ENCODE data around the gene MTHFD2L.
"Not testable (repeated sequence)": the region's sequence is repeated elsewhere in the genome, so short reads cannot be mapped to it uniquely, and the experiment has no call there.

Gene MTHFD2L

GRCh38 chr4:74331944-74332343 lies 174.0 kb downstream of the MTHFD2L start:
- no peak for DNase-seq (ENCODE audit: low spot score)
- in situ Hi-C loops (cut with MboI; ENCODE audit: low sequenced_read_pairs, unreplicated experiment): no loop called here
- TF ChIP-seq CTCF (IDR thresholded peaks at IDR 0.05; ENCODE audit: borderline replicate concordance, control extremely low read depth, extremely low read depth, insufficient read depth, missing control alignments): no peak

GRCh38 chr4:74334636-74335035 lies 176.7 kb downstream of the MTHFD2L start:
- no peak for DNase-seq (ENCODE audit: low spot score)
- no peak for TF ChIP-seq CTCF (IDR thresholded peaks at IDR 0.05; ENCODE audit: borderline replicate concordance, control extremely low read depth, extremely low read depth, insufficient read depth, missing control alignments)
- in situ Hi-C loops (cut with MboI; ENCODE audit: low sequenced_read_pairs, unreplicated experiment): no loop called here

- DNase-seq (ENCODE audit: low spot score): peak; percentile 7
- no peak for TF ChIP-seq CTCF (IDR thresholded peaks at IDR 0.05; ENCODE audit: borderline replicate concordance, control extremely low read depth, extremely low read depth, insufficient read depth, missing control alignments)
- in situ Hi-C loops (cut with MboI; ENCODE audit: low sequenced_read_pairs, unreplicated experiment): no loop called here
Measured at GRCh38 chr4:74335341-74336021, 177.6 kb downstream of the MTHFD2L start.

GRCh38 chr4:74338792-74339333 lies 180.9 kb downstream of the MTHFD2L start:
- no peak for TF ChIP-seq CTCF (IDR thresholded peaks at IDR 0.05; ENCODE audit: borderline replicate concordance, control extremely low read depth, extremely low read depth, insufficient read depth, missing control alignments)
- DNase-seq (ENCODE audit: low spot score): no peak
- in situ Hi-C loops (cut with MboI; ENCODE audit: low sequenced_read_pairs, unreplicated experiment): no loop called here

GRCh38 chr4:74339501-74339900 lies 181.6 kb downstream of the MTHFD2L start:
- no peak for TF ChIP-seq CTCF (IDR thresholded peaks at IDR 0.05; ENCODE audit: borderline replicate concordance, control extremely low read depth, extremely low read depth, insufficient read depth, missing control alignments)
- DNase-seq (ENCODE audit: low spot score): no peak
- in situ Hi-C loops (cut with MboI; ENCODE audit: low sequenced_read_pairs, unreplicated experiment): no loop called here

GRCh38 chr4:74340421-74340820 lies 182.5 kb downstream of the MTHFD2L start:
- DNase-seq (ENCODE audit: low spot score); in situ Hi-C loops (cut with MboI; ENCODE audit: low sequenced_read_pairs, unreplicated experiment): not testable (repeated sequence)

- no peak for TF ChIP-seq CTCF (IDR thresholded peaks at IDR 0.05; ENCODE audit: borderline replicate concordance, control extremely low read depth, extremely low read depth, insufficient read depth, missing control alignments)
- no peak for DNase-seq (ENCODE audit: low spot score)
- in situ Hi-C loops (cut with MboI; ENCODE audit: low sequenced_read_pairs, unreplicated experiment): no loop called here
Measured at GRCh38 chr4:74344031-74344430, 186.1 kb downstream of the MTHFD2L start.

Data from GM13976 (cell line).